Measurements from ENCODE around the gene COL25A1. TPM values are rescaled to one million over a fixed set of nuclear protein-coding genes. Genes with fewer than 3 reads are reported as not detected.
A peak's percentile ranks its signal among the peaks of the same experiment; 100 is the strongest.

COL25A1 gene
- total RNA-seq, 1 experiment from 2014 or later, result 0.42 TPM

GRCh38 chr4:108838451-108838850 lies 464.0 kb downstream of the COL25A1 start:
- no peaks in the 10 kb centered on the region for H3K36me3 ChIP-seq
- no peaks in the 10 kb centered on the region for H3K9me3 ChIP-seq (replicated peaks)
- no peak for DNase-seq (ENCODE audit: low read depth in 1 of 2, low spot score in 2 of 2)
- H3K27me3 ChIP-seq (replicated peaks), result no peaks in the 10 kb centered on the region
- H3K27ac ChIP-seq, result no peak overlapping the region
- H3K4me3 ChIP-seq, result no peak overlapping the region
- no peaks in the 10 kb centered on the region; the same call in 1 of the 2 replicates for H3K4me1 ChIP-seq (replicated peaks)

GRCh38 chr4:108834835-108835384 lies 467.5 kb downstream of the COL25A1 start:
- H3K27me3 ChIP-seq (replicated peaks), result no peaks in the 10 kb centered on the region
- peak in 1 of 2 experiments; percentile 33 for DNase-seq (ENCODE audit: low read depth in 1 of 2, low spot score in 2 of 2)
- H3K4me3 ChIP-seq, result no peak overlapping the region
- no peak overlapping the region for H3K27ac ChIP-seq
- H3K4me1 ChIP-seq (replicated peaks), result no peaks in the 10 kb centered on the region; the same call in 1 of the 2 replicates
- no peaks in the 10 kb centered on the region for H3K36me3 ChIP-seq
- H3K9me3 ChIP-seq (replicated peaks), result no peaks in the 10 kb centered on the region

DNA sequence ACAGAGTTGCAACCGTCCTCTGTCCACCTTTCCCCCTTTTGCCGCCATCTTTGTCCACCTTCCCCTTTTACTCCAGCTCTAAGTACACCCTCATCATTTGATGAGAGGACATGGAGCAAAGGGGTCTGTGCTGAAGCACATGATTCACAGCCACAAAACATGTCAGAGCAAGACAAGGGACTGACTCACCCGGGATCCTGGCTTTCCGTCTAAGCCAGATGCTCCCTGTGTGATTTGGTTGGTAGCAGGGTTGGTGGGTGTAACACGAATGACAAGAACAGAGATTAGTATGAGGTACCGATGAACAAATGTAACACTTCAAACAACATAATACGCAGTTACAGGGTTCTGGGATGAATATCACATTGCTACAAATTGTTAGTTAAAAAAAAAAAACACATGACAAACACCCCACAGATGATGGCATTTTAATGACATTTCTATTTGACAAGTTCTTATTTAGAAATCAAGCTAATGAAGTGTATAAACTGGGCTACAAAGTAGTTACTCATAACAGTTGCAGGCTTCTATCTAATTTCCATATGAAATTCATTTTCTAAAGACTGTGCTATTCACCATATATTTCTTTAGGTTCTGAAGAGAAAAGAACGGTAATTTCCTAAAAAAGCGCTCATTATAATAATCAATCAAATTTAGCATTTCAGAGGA lies 468.2 kb downstream of the COL25A1 start:
- peak; percentile 15 to 55 for DNase-seq (ENCODE audit: low read depth in 1 of 2, low spot score in 2 of 2)
- H3K27me3 ChIP-seq (replicated peaks), result no peaks in the 10 kb centered on the region
- no peak overlapping the region for H3K4me3 ChIP-seq
- H3K4me1 ChIP-seq (replicated peaks), result no peaks in the 10 kb centered on the region; the same call in 1 of the 2 replicates
- no peak overlapping the region for H3K27ac ChIP-seq
- no peaks in the 10 kb centered on the region for H3K9me3 ChIP-seq (replicated peaks)
- no peaks in the 10 kb centered on the region for H3K36me3 ChIP-seq

- no peak for DNase-seq (ENCODE audit: low read depth in 1 of 2, low spot score in 2 of 2)
- no peaks in the 10 kb centered on the region for H3K27me3 ChIP-seq (replicated peaks)
Measured at GRCh38 chr4:108833046-108833445, 469.4 kb downstream of the COL25A1 start.

DNA sequence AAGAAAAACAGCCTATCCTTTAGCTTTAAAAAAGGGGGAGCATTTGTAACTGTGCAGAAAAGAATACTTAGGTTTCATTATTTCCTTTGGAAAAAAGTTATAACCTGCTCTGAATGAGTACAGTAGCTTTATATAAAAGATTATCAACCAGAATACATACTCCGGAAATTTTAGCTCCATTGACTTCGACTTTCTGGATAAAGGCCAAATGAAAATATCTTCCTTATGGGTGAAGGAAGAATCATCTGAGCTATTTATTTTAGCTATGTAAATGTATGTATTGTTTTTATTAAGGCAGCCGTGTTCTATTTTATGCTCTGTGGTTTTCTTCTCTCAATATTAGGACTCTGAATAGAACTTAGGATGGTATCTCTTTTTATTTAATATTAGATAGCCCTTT lies 470.6 kb downstream of the COL25A1 start:
- DNase-seq (ENCODE audit: low read depth in 1 of 2, low spot score in 2 of 2), result no peak
- H3K4me1 ChIP-seq (replicated peaks), result no peaks in the 10 kb centered on the region; the same call in 1 of the 2 replicates
- H3K4me3 ChIP-seq, result no peak overlapping the region
- no peaks in the 10 kb centered on the region for H3K36me3 ChIP-seq
- no peaks in the 10 kb centered on the region for H3K9me3 ChIP-seq (replicated peaks)
- no peak overlapping the region for H3K27ac ChIP-seq
- H3K27me3 ChIP-seq (replicated peaks), result no peaks in the 10 kb centered on the region

More at GRCh38 chr4:108833046-108833445, 469.4 kb downstream of the COL25A1 start:
- no peaks in the 10 kb centered on the region for H3K36me3 ChIP-seq
- no peak overlapping the region for H3K4me3 ChIP-seq
- no peak overlapping the region for H3K27ac ChIP-seq
- no peaks in the 10 kb centered on the region for H3K9me3 ChIP-seq (replicated peaks)
- no peaks in the 10 kb centered on the region; the same call in 1 of the 2 replicates for H3K4me1 ChIP-seq (replicated peaks)

GRCh38 chr4:108831291-108831690 lies 471.2 kb downstream of the COL25A1 start:
- no peak overlapping the region for H3K4me3 ChIP-seq
- H3K9me3 ChIP-seq (replicated peaks), result no peaks in the 10 kb centered on the region
- no peak overlapping the region for H3K27ac ChIP-seq
- no peaks in the 10 kb centered on the region for H3K36me3 ChIP-seq
- H3K27me3 ChIP-seq (replicated peaks), result no peaks in the 10 kb centered on the region
- no peaks in the 10 kb centered on the region; the same call in 1 of the 2 replicates for H3K4me1 ChIP-seq (replicated peaks)
- no peak for DNase-seq (ENCODE audit: low read depth in 1 of 2, low spot score in 2 of 2)

- no peaks in the 10 kb centered on the region for H3K36me3 ChIP-seq
- H3K27me3 ChIP-seq (replicated peaks), result no peaks in the 10 kb centered on the region
- DNase-seq (ENCODE audit: low read depth in 1 of 2, low spot score in 2 of 2), result no peak
- H3K4me3 ChIP-seq, result no peak overlapping the region
- no peaks in the 10 kb centered on the region; the same call in 1 of the 2 replicates for H3K4me1 ChIP-seq (replicated peaks)
- no peaks in the 10 kb centered on the region for H3K9me3 ChIP-seq (replicated peaks)
- no peak overlapping the region for H3K27ac ChIP-seq
Measured at GRCh38 chr4:108830509-108831244, 471.8 kb downstream of the COL25A1 start.

DNA sequence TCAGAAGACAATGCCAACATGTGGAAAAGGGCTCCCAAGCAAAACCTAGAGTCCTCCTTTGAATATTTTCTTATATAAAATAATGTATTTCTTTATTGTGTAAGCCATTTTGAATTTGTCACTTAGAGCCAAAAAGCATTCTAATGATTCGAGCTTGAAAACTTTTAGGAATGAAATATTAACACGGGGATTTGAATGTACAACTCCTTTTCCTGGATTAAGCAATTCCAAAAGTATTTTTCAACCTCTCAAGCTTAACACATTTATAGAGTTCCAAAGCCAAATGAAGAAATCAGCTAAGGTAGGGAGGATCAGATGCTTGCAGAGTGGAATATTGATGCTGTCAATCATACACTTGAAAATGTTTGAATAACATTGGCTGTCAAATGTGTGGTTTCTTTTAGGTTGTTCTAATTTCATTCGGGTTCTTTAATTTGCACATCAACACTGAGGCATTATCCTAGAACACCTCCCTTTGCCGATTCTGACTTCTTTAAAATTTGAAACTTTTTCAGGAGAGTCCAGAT lies 472.4 kb downstream of the COL25A1 start:
- DNase-seq (ENCODE audit: low read depth in 1 of 2, low spot score in 2 of 2), result no peak
- no peaks in the 10 kb centered on the region for H3K36me3 ChIP-seq
- H3K4me1 ChIP-seq (replicated peaks), result no peaks in the 10 kb centered on the region; the same call in 1 of the 2 replicates
- H3K9me3 ChIP-seq (replicated peaks), result no peaks in the 10 kb centered on the region
- no peak overlapping the region for H3K27ac ChIP-seq
- no peaks in the 10 kb centered on the region for H3K27me3 ChIP-seq (replicated peaks)
- no peak overlapping the region for H3K4me3 ChIP-seq

DNA sequence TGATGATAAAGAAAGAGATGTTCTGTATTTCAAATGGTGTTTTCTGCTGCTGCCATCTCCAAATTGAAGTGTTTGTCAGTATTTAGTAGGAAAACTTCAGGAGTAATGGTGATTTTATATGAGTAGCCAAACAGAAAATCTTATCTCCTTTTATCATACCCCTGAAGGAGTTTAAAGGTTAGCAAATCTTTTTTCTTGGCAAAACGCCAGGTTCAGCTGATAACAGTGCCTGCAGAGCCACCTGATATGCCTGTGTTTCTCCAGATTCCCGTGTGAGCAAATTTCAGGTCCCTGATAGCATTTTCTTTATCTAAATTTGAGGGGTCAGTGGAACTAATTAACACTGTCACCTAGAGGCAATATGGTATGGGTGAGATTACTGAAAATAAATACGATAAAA lies 473.8 kb downstream of the COL25A1 start:
- DNase-seq (ENCODE audit: low read depth in 1 of 2, low spot score in 2 of 2), result no peak
- no peaks in the 10 kb centered on the region for H3K4me1 ChIP-seq (replicated peaks)
- H3K36me3 ChIP-seq, result no peaks in the 10 kb centered on the region
- H3K27ac ChIP-seq, result no peak overlapping the region
- no peaks in the 10 kb centered on the region for H3K27me3 ChIP-seq (replicated peaks)
- no peak overlapping the region for H3K4me3 ChIP-seq
- no peaks in the 10 kb centered on the region for H3K9me3 ChIP-seq (replicated peaks)

DNA sequence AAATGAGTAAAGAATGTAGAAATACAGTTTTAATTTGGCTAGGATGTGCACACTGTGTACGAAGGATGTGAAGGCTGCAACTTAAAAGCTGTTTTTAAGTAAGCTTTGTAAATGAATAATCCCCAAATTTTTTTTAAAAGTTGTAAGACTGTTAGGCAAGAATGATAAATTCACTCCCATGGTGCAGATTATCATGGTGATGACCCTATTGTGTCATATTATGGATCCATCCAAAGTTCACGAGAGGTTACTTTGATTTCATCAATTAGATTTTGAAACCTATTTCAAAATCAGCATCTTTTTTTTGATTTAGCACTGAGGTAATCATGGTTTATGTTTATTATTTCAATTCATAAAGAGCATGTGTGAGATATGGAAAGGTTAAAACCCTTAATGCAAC lies 476.7 kb downstream of the COL25A1 start:
- H3K4me3 ChIP-seq, result no peak overlapping the region
- H3K4me1 ChIP-seq (replicated peaks), result no peaks in the 10 kb centered on the region
- H3K27me3 ChIP-seq (replicated peaks), result no peaks in the 10 kb centered on the region
- H3K36me3 ChIP-seq, result no peaks in the 10 kb centered on the region
- H3K27ac ChIP-seq, result no peak overlapping the region
- no peak for DNase-seq (ENCODE audit: low read depth in 1 of 2, low spot score in 2 of 2)
- H3K9me3 ChIP-seq (replicated peaks), result no peaks in the 10 kb centered on the region

- Histone ChIP-seq H3K27me3 (replicated peaks) (no peaks in the 10 kb centered on the region; the same call in 1 of the 2 replicates), H3K27ac (no peak overlapping the region), H3K4me1 (replicated peaks) (no peaks in the 10 kb centered on the region), H3K36me3 (no peaks in the 10 kb centered on the region), H3K4me3 (no peak overlapping the region), H3K9me3 (replicated peaks) (no peaks in the 10 kb centered on the region)
- DNase-seq (ENCODE audit: low read depth in 1 of 2, low spot score in 2 of 2), result no peak
Measured at GRCh38 chr4:108821351-108821930, 481.0 kb downstream of the COL25A1 start.

DNA sequence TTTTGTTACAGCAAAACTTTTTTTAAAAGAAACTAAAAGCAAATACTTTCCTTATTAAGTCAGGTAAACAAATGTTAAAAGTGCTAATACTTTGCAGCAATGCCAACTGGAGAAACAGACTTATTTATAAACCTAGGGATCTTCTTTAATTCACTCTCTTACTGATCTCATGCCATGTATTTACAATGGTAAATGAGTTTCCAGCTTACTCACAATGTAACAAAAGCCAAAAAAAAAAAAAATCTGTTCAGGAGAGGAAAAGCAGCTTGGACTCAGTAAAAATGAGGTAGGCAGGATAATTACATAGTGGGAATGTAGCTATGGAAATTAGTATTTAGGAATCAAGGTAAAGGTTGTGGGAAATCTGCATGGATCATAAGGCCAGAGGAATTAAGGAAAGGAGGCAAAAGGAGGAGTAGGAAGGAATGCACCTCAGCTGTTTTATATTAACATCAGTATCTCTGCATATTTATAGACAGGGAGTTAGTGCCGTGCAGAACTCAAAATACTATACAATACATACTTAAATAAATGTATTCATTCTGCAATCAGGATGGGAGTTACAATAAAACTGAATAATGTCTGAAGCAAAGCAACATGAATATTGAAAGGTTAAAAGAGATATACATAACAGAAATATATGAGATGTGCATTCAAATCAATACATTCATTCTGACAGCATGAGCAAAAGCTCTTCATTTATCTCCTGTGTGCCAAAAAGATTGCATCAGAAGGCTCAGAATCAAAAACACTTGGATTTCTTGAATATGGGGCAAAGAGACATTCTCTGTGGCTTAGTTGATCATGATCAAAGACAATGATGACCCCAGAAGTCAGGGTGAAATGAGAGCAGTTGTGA lies 481.7 kb downstream of the COL25A1 start:
- no peak for DNase-seq (ENCODE audit: low read depth in 1 of 2, low spot score in 2 of 2)
- Histone ChIP-seq H3K4me3 (no peak overlapping the region), H3K27me3 (replicated peaks) (peaks cover under 1% of the 10 kb centered on the region; the same call in 1 of the 2 replicates), H3K4me1 (replicated peaks) (no peaks in the 10 kb centered on the region), H3K36me3 (no peaks in the 10 kb centered on the region), H3K27ac (no peak overlapping the region), H3K9me3 (replicated peaks) (no peaks in the 10 kb centered on the region)

GRCh38 chr4:108814326-108814725 lies 488.1 kb downstream of the COL25A1 start:
- Histone ChIP-seq H3K36me3 (no peaks in the 10 kb centered on the region), H3K4me3 (no peak overlapping the region), H3K27ac (no peak overlapping the region), H3K27me3 (replicated peaks) (peaks cover 17% of the 10 kb centered on the region; the same call in 1 of the 2 replicates), H3K4me1 (replicated peaks) (no peaks in the 10 kb centered on the region), H3K9me3 (replicated peaks) (no peaks in the 10 kb centered on the region)
- no peak for DNase-seq (ENCODE audit: low read depth in 1 of 2, low spot score in 2 of 2)
